SU-DHL-6 (cell line): ENCODE data around the gene IGSF6.

Source experiments
- H2AFZ ChIP-seq: fragments of 200-600 bp; sonication (generic); 2 replicates; pipeline ENCODE4 v1.6.1; 2014; ENCODE audit warnings: low read depth, mild to moderate bottlenecking, moderate library complexity, mixed read lengths, antibody characterized with exemption, low read length; ENCODE audit not compliant: severe bottlenecking
- H3F3A ChIP-seq: fragments of 200-600 bp; shearing (Covaris generic); 2 replicates; pipeline ENCODE4 v1.6.0; 2016; ENCODE audit warnings: antibody characterized with exemption, mild to moderate bottlenecking; ENCODE audit not compliant: insufficient read depth
- H3K27ac ChIP-seq: fragments of 200-600 bp; sonication (generic); 2 replicates; pipeline ENCODE4 v1.5.1; 2016; ENCODE audit warnings: low read depth, mild to moderate bottlenecking, low read length, moderate library complexity, mixed read lengths
- H3K27me3 ChIP-seq: fragments of 200-600 bp; sonication (generic), shearing (Covaris generic); 2 replicates; pipeline ENCODE4 v1.6.0; 2014; ENCODE audit warnings: mild to moderate bottlenecking, low read length
- H3K36me3 ChIP-seq: fragments of 200-600 bp; sonication (generic); 2 replicates; pipeline ENCODE4 v1.6.1; 2014; ENCODE audit warnings: mild to moderate bottlenecking, low read length, mixed read lengths
- H3K4me2 ChIP-seq: fragments of 300-600, 200-600 bp; shearing (Covaris generic), sonication (generic); 2 replicates; pipeline ENCODE4 v1.6.0; 2014; ENCODE audit warnings: low read length, low read depth, mild to moderate bottlenecking; ENCODE audit not compliant: poor library complexity, severe bottlenecking
- H3K4me3 ChIP-seq: fragments of 200-600 bp; sonication (generic); 2 replicates; pipeline ENCODE4 v1.5.1; 2014; ENCODE audit warnings: antibody characterized with exemption, low read length, mild to moderate bottlenecking, mixed read lengths; ENCODE audit not compliant: insufficient read depth, poor library complexity, severe bottlenecking
- H3K79me2 ChIP-seq: fragments of 200-600 bp; sonication (generic); 2 replicates; pipeline ENCODE4 v1.6.1; 2014; ENCODE audit warnings: mild to moderate bottlenecking, low read length, moderate library complexity; ENCODE audit not compliant: insufficient read depth
- H3K9ac ChIP-seq: fragments of 200-600 bp; sonication (generic); 2 replicates; pipeline ENCODE4 v1.7.0; 2014; ENCODE audit warnings: mild to moderate bottlenecking, low read length
- H3K9me2 ChIP-seq: fragments of 200-600 bp; sonication (generic); replicated peaks from 2 replicates; pipeline ENCODE4 v1.6.1; 2014; ENCODE audit warnings: low read length; ENCODE audit not compliant: insufficient read depth
- H3K9me3 ChIP-seq: fragments of 200-600 bp; sonication (generic); 2 replicates; pipeline ENCODE4 v1.6.1; 2014; ENCODE audit warnings: low read length, mixed read lengths; ENCODE audit not compliant: insufficient read depth
- H4K20me1 ChIP-seq: fragments of 200-600 bp; sonication (generic); 2 replicates; pipeline ENCODE4 v1.6.1; 2014; ENCODE audit warnings: low read depth, mild to moderate bottlenecking, antibody characterized with exemption, low read length, moderate library complexity, mixed read lengths
- CTCF ChIP-seq: fragments of 200-600 bp; sonication (generic); IDR thresholded peaks from one replicate; pipeline ENCODE4 v1.5.1; 2017; ENCODE audit warnings: antibody characterized with exemption, mild to moderate bottlenecking, low read length, moderate library complexity; ENCODE audit not compliant: insufficient read depth, poor library complexity, severe bottlenecking
- EZH2phosphoT487 ChIP-seq: fragments of 200-600 bp; sonication (generic), shearing (Covaris generic); conservative IDR thresholded peaks from 2 replicates; pipeline ENCODE4 v1.6.1; 2018; ENCODE audit warnings: mild to moderate bottlenecking, antibody characterized with exemption, low read length, moderate library complexity, mixed read lengths

Gene IGSF6

GRCh38 chr16:21613361-21613760 is 39.0 kb downstream of the IGSF6 start:
- 0 out of 2 replicates have a peak, but pooled peaks cover 3% of the 10 kb centered on the region for H4K20me1 ChIP-seq
- peaks cover 3% of the 10 kb centered on the region; the same call in 1 of the 2 replicates for H3K36me3 ChIP-seq
- H3K79me2 ChIP-seq = peaks cover 75% of the 10 kb centered on the region
- no peaks in the 10 kb centered on the region for H3F3A ChIP-seq
- H3K27me3 ChIP-seq = no peaks in the 10 kb centered on the region
- H3K9me2 ChIP-seq = no peaks in the 10 kb centered on the region
- no peak overlapping the region for H3K9ac ChIP-seq
- TF ChIP-seq EZH2phosphoT487 (no peak), CTCF (no peak)
- no peak overlapping the region for H3K27ac ChIP-seq
- H3K9me3 ChIP-seq = no peaks in the 10 kb centered on the region
- no peak overlapping the region for H3K4me3 ChIP-seq
- H2AFZ ChIP-seq = no peak overlapping the region
- no peak overlapping the region for H3K4me2 ChIP-seq

- H3K9ac ChIP-seq = no peak overlapping the region
- H3K9me3 ChIP-seq = no peaks in the 10 kb centered on the region
- H4K20me1 ChIP-seq = peaks cover 4% of the 10 kb centered on the region; the same call in 1 of the 2 replicates
- no peak overlapping the region for H3K27ac ChIP-seq
- H2AFZ ChIP-seq = no peak overlapping the region
- no peak overlapping the region for H3K4me2 ChIP-seq
- no peak overlapping the region for H3K4me3 ChIP-seq
- H3F3A ChIP-seq = no peaks in the 10 kb centered on the region
- no peaks in the 10 kb centered on the region for H3K36me3 ChIP-seq
- TF ChIP-seq CTCF = no peak
- TF ChIP-seq EZH2phosphoT487 = no peak
- no peaks in the 10 kb centered on the region for H3K9me2 ChIP-seq
- H3K79me2 ChIP-seq = peaks cover 90% of the 10 kb centered on the region
- H3K27me3 ChIP-seq = no peaks in the 10 kb centered on the region
Observed at GRCh38 chr16:21611556-21612384, 40.6 kb downstream of the IGSF6 start.

- no peaks in the 10 kb centered on the region for H3K9me3 ChIP-seq
Observed at GRCh38 chr16:21611198-21611555, 41.2 kb downstream of the IGSF6 start.

More at GRCh38 chr16:21611198-21611555, 41.2 kb downstream of the IGSF6 start:
- Histone ChIP-seq H3K79me2 (peaks cover 92% of the 10 kb centered on the region), H3K27me3 (no peaks in the 10 kb centered on the region), H3K9me2 (no peaks in the 10 kb centered on the region), H3K4me2 (no peak overlapping the region), H3K4me3 (no peak overlapping the region), H2AFZ (no peak overlapping the region), H3F3A (no peaks in the 10 kb centered on the region), H3K9ac (no peak overlapping the region), H3K36me3 (no peaks in the 10 kb centered on the region), H3K27ac (no peak overlapping the region), H4K20me1 (peaks cover 6% of the 10 kb centered on the region; the same call in 1 of the 2 replicates)
- no peak for TF ChIP-seq EZH2phosphoT487
- no peak for TF ChIP-seq CTCF
